Smooth muscle cell (in vitro differentiated cells): ENCODE data around the gene DCP1B. TPM values are rescaled to one million over a fixed set of nuclear protein-coding genes. Genes with fewer than 3 reads are reported as not detected.

Source experiments
- DNase-seq: peaks from one replicate; lab custom pipeline; 2025; ENCODE audit not compliant: unreplicated experiment; lab: John Stamatoyannopoulos, UW
- H2AFZ ChIP-seq: fragments of 200-600 bp; sonication (generic); 2 replicates; pipeline ENCODE4 v1.6.0; 2016; ENCODE audit warnings: antibody characterized with exemption, low read depth, mild to moderate bottlenecking
- H3F3A ChIP-seq: fragments of 200-600 bp; sonication (generic); 2 replicates; pipeline ENCODE4 v1.6.0; 2017; ENCODE audit warnings: antibody characterized with exemption, low read depth
- H3K27ac ChIP-seq: fragments of 200-600 bp; sonication (generic); 2 replicates; pipeline ENCODE4 v1.5.1; 2016; ENCODE audit warnings: low read depth, mild to moderate bottlenecking
- H3K27me3 ChIP-seq: fragments of 200-600 bp; sonication (generic); 2 replicates; pipeline ENCODE4 v1.6.1; 2016; ENCODE audit warnings: low read depth, mild to moderate bottlenecking
- H3K36me3 ChIP-seq: fragments of 200-600 bp; sonication (generic); 2 replicates; pipeline ENCODE4 v1.5.1; 2016; ENCODE audit warnings: low read depth
- H3K4me1 ChIP-seq: fragments of 200-600 bp; sonication (generic); 2 replicates; pipeline ENCODE4 v1.5.1; 2016; ENCODE audit warnings: low read depth
- H3K4me2 ChIP-seq: fragments of 200-600 bp; sonication (generic); 2 replicates; pipeline ENCODE4 v1.6.0; 2016; ENCODE audit warnings: mild to moderate bottlenecking
- H3K4me3 ChIP-seq: fragments of 200-600 bp; sonication (generic); 2 replicates; pipeline ENCODE4 v1.5.1; 2016; ENCODE audit warnings: mild to moderate bottlenecking
- H3K79me2 ChIP-seq: fragments of 200-600 bp; sonication (generic); 2 replicates; pipeline ENCODE4 v1.6.0; 2016; ENCODE audit warnings: low read depth, mild to moderate bottlenecking
- H3K9ac ChIP-seq: fragments of 200-600 bp; sonication (generic); 2 replicates; pipeline ENCODE4 v1.6.0; 2016; ENCODE audit warnings: low read depth
- H3K9me3 ChIP-seq: fragments of 200-600 bp; sonication (generic); replicated peaks from 2 replicates; pipeline ENCODE4 v1.5.1; 2016; ENCODE audit warnings: low read depth
- H4K20me1 ChIP-seq: fragments of 200-600 bp; sonication (generic); 2 replicates; pipeline ENCODE4 v1.6.0; 2016; ENCODE audit warnings: low read depth
- WGBS: methylation state at CpG from one replicate; pipeline ENCODE4 v1.1.7; 2016; ENCODE audit warnings: low lambda C conversion rate; 5-methylcytosine and 5-hydroxymethylcytosine counted together
- polyA plus RNA-seq: library from polyadenylated mRNA; unstranded; fragments of >200 nt; fragmentation: Nextera tagmentation; extraction: Ambion mirVana; gene quantifications from 2 replicates; pipeline ENCODE4 v1.2.1, GENCODE V29; 2016
- total RNA-seq: library from RNA; depleted of rRNA; stranded (reverse); fragments of >200 nt; gene quantifications from 2 replicates; pipeline ENCODE4 v1.2.3, GENCODE V29; 2014
- TF ChIP-seq, protein P1 (sequence below): fragments of 200-600 bp; sonication (generic); IDR thresholded peaks from 2 replicates; pipeline ENCODE4 v1.5.1; 2017; ENCODE audit warnings: borderline replicate concordance, mild to moderate bottlenecking, antibody characterized with exemption; ENCODE audit not compliant: insufficient read depth, poor library complexity, severe bottlenecking

The DCP1B gene
- total and polyA plus RNA-seq, 2 experiments from 2014 or later, result 34.9 to 38.1 TPM

GRCh38 chr12:1896964-1897363, 107.3 kb downstream of the DCP1B start:
- Histone ChIP-seq H3K4me1 (no peaks in the 10 kb centered on the region), H3K27me3 (peaks cover 8% of the 10 kb centered on the region), H3K36me3 (no peaks in the 10 kb centered on the region), H3K9ac (no peak overlapping the region), H2AFZ (no peak overlapping the region), H3K4me3 (no peak overlapping the region), H3F3A (no peaks in the 10 kb centered on the region), H3K4me2 (no peak overlapping the region), H3K9me3 (no peaks in the 10 kb centered on the region), H4K20me1 (no peaks in the 10 kb centered on the region), H3K27ac (no peak overlapping the region), H3K79me2 (no peaks in the 10 kb centered on the region)
- TF ChIP-seq, protein P1, sequence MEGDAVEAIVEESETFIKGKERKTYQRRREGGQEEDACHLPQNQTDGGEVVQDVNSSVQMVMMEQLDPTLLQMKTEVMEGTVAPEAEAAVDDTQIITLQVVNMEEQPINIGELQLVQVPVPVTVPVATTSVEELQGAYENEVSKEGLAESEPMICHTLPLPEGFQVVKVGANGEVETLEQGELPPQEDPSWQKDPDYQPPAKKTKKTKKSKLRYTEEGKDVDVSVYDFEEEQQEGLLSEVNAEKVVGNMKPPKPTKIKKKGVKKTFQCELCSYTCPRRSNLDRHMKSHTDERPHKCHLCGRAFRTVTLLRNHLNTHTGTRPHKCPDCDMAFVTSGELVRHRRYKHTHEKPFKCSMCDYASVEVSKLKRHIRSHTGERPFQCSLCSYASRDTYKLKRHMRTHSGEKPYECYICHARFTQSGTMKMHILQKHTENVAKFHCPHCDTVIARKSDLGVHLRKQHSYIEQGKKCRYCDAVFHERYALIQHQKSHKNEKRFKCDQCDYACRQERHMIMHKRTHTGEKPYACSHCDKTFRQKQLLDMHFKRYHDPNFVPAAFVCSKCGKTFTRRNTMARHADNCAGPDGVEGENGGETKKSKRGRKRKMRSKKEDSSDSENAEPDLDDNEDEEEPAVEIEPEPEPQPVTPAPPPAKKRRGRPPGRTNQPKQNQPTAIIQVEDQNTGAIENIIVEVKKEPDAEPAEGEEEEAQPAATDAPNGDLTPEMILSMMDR, result no peak
- 81% methylated on average over 5 of the region's 5 CpGs for WGBS
- no peak for DNase-seq

Other genes with a start within 250 kb of the DCP1B start
- not detected in 2 replicates for gene LRTM2, start 183.9 kb downstream of the DCP1B start, total RNA-seq
- not detected in 2 replicates for gene LRTM2, start 183.9 kb downstream of the DCP1B start, polyA plus RNA-seq
- gene CACNA2D4, start 85.8 kb downstream of the DCP1B start, total RNA-seq, result 0.04 TPM in 1 of 2 replicates, not detected in the other
- gene CACNA2D4, start 85.8 kb downstream of the DCP1B start, polyA plus RNA-seq, result 0.43 and 0.98 TPM in 2 replicates
- gene CACNA1C, start 48.5 kb upstream of the DCP1B start, total RNA-seq, result 3.8 and 4.5 TPM in 2 replicates
- gene CACNA1C, start 48.5 kb upstream of the DCP1B start, polyA plus RNA-seq, result 1.6 and 2.2 TPM in 2 replicates